Measurements from ENCODE around the gene EMILIN3.

EMILIN3 gene

GRCh38 chr20:41366546-41367392 is at the start of gene EMILIN3:
EMILIN3 (minus strand) TSS chr20:41366818; CDS start chr20:41366634, 184 bp downstream.
- DNase-seq (ENCODE audit: low read depth) = no peak

- DNase-seq (ENCODE audit: low read depth) = no peak
Measured at GRCh38 chr20:41415191-41415590, 48.6 kb upstream of the EMILIN3 start.

- no peak for DNase-seq (ENCODE audit: low read depth)
Measured at GRCh38 chr20:41413169-41413568, 46.6 kb upstream of the EMILIN3 start.

GRCh38 chr20:41412324-41413120 is 45.9 kb upstream of the EMILIN3 start:
- DNase-seq (ENCODE audit: low read depth) = no peak

- DNase-seq (ENCODE audit: low read depth) = no peak
Measured at GRCh38 chr20:41411391-41411847, 44.8 kb upstream of the EMILIN3 start.

GRCh38 chr20:41408986-41409385 is 42.4 kb upstream of the EMILIN3 start:
- no peak for DNase-seq (ENCODE audit: low read depth)

- DNase-seq (ENCODE audit: low read depth) = no peak
Measured at GRCh38 chr20:41408156-41408794, 41.7 kb upstream of the EMILIN3 start.

- DNase-seq (ENCODE audit: low read depth) = no peak
Measured at GRCh38 chr20:41407607-41408006, 41.0 kb upstream of the EMILIN3 start.

GRCh38 chr20:41406896-41407444 is 40.4 kb upstream of the EMILIN3 start:
- no peak for DNase-seq (ENCODE audit: low read depth)

GRCh38 chr20:41406353-41406752 is 39.7 kb upstream of the EMILIN3 start:
- DNase-seq (ENCODE audit: low read depth) = no peak

GRCh38 chr20:41405436-41405835 is 38.8 kb upstream of the EMILIN3 start:
- DNase-seq (ENCODE audit: low read depth) = no peak

- DNase-seq (ENCODE audit: low read depth) = no peak
Measured at GRCh38 chr20:41403604-41404003, 37.0 kb upstream of the EMILIN3 start.

GRCh38 chr20:41398408-41398807 is 31.8 kb upstream of the EMILIN3 start:
- no peak for DNase-seq (ENCODE audit: low read depth)

GRCh38 chr20:41395667-41396664 is 29.3 kb upstream of the EMILIN3 start:
- no peak for DNase-seq (ENCODE audit: low read depth)

GRCh38 chr20:41394931-41395666 is 28.5 kb upstream of the EMILIN3 start:
- DNase-seq (ENCODE audit: low read depth) = no peak

GRCh38 chr20:41394081-41394480 is 27.5 kb upstream of the EMILIN3 start:
- no peak for DNase-seq (ENCODE audit: low read depth)

- no peak for DNase-seq (ENCODE audit: low read depth)
Measured at GRCh38 chr20:41393705-41394066, 27.1 kb upstream of the EMILIN3 start.

GRCh38 chr20:41392871-41393704 is 26.5 kb upstream of the EMILIN3 start:
- no peak for DNase-seq (ENCODE audit: low read depth)

- no peak for DNase-seq (ENCODE audit: low read depth)
Measured at GRCh38 chr20:41392295-41392694, 25.7 kb upstream of the EMILIN3 start.

Measured in activated gamma-delta T cell treated with anti-CD3 and anti-CD28 coated beads, Interleukin-2, amount 50 U/mL, for 16 hours (primary cell).